ENCODE results near the gene ANGPTL2. TPM values are rescaled to one million over a fixed set of nuclear protein-coding genes. Genes with fewer than 3 reads are reported as not detected.

Gene ANGPTL2
- total RNA-seq, 4 donors from 2014 or later: 29.5 to 57.0 (median 41.3) TPM

GRCh38 chr9:127165116-127165515, 42.7 kb upstream of the ANGPTL2 start:
- no peak for TF ChIP-seq POLR2AphosphoS5 (IDR thresholded peaks at IDR 0.05)
- no peak for TF ChIP-seq POLR2A (IDR thresholded peaks at IDR 0.05; ENCODE audit: low read depth)
- TF ChIP-seq EP300 (IDR thresholded peaks at IDR 0.05): no peak
- TF ChIP-seq CTCF (IDR thresholded peaks at IDR 0.05): no peak
- no peaks in the 10 kb centered on the region for H3K27me3 ChIP-seq
- no peak overlapping the region for H3K27ac ChIP-seq (replicated peaks in 1 of 4)
- DNase-seq (ENCODE audit: extremely low spot score): peak; percentile 55
- peaks cover 0 to 18% (median 15%) of the 10 kb centered on the region in 4 donors for H3K4me1 ChIP-seq
- H3K4me3 ChIP-seq: no peak overlapping the region
- H3K36me3 ChIP-seq: peaks cover 0 to 14% (median 2%) of the 10 kb centered on the region in 4 donors
- intact Hi-C loops (cut with DNase I): no loop called here
- no peaks in the 10 kb centered on the region for H3K9me3 ChIP-seq
- 94% methylated on average over 4 of the region's 4 CpGs for WGBS

- Histone ChIP-seq H3K9me3 (no peaks in the 10 kb centered on the region), H3K4me3 (no peak overlapping the region), H3K27ac (replicated peaks in 1 of 4) (peak overlapping the region in 1 of 4 donors; percentile 13), H3K36me3 (peaks cover 0 to 12% (median 2%) of the 10 kb centered on the region in 4 donors), H3K27me3 (no peaks in the 10 kb centered on the region), H3K4me1 (peaks cover 13 to 31% (median 26%) of the 10 kb centered on the region in 4 donors)
- intact Hi-C loops (cut with DNase I): no loop called here
- 64% methylated on average over 2 of the region's 2 CpGs for WGBS
- peak; percentile 45 for DNase-seq (ENCODE audit: extremely low spot score)
- no peak for TF ChIP-seq EP300 (IDR thresholded peaks at IDR 0.05)
- TF ChIP-seq POLR2AphosphoS5 (IDR thresholded peaks at IDR 0.05): peak; percentile 15 to 24
Observed at GRCh38 chr9:127163409-127163808, 41.0 kb upstream of the ANGPTL2 start.

DNA sequence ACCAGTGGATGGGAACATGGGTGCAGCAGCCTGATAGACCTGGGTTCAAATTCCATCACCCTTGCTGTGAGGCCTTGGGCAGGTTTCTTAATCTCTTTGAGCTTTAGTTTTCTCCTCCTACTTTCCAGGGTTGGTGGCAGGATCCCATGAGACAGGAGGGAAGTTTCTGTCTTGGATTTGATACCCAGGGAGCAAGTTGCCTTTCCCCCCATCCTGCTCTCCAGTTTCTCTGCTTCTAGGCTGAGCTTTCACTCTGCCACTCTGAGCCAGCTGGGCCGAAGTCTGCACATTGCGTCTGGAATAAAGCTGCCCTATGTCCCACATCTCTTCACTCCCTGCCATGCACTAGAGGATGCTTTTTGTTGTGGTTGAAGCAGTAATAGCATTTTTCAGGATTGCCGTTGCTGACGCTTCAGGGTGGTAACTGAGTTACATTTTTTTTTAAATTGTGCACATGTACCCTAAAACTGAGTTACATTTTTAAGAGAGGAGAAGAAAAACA, 40.5 kb upstream of the ANGPTL2 start:
- no peaks in the 10 kb centered on the region for H3K27me3 ChIP-seq
- peaks cover 13 to 31% (median 26%) of the 10 kb centered on the region in 4 donors for H3K4me1 ChIP-seq
- no peak for DNase-seq (ENCODE audit: extremely low spot score)
- H3K36me3 ChIP-seq: peaks cover 0 to 7% (median 2%) of the 10 kb centered on the region in 4 donors
- 85% methylated on average over 4 of the region's 4 CpGs for WGBS
- H3K9me3 ChIP-seq: no peaks in the 10 kb centered on the region
- H3K27ac ChIP-seq (replicated peaks in 1 of 4): peak overlapping the region in 1 of 4 donors; percentile 13
- intact Hi-C loops (cut with DNase I): no loop called here
- TF ChIP-seq POLR2A (IDR thresholded peaks at IDR 0.05; ENCODE audit: low read depth) (no peak), CTCF (IDR thresholded peaks at IDR 0.05) (no peak), EP300 (IDR thresholded peaks at IDR 0.05) (no peak), POLR2AphosphoS5 (IDR thresholded peaks at IDR 0.05) (no peak)
- no peak overlapping the region for H3K4me3 ChIP-seq

DNA sequence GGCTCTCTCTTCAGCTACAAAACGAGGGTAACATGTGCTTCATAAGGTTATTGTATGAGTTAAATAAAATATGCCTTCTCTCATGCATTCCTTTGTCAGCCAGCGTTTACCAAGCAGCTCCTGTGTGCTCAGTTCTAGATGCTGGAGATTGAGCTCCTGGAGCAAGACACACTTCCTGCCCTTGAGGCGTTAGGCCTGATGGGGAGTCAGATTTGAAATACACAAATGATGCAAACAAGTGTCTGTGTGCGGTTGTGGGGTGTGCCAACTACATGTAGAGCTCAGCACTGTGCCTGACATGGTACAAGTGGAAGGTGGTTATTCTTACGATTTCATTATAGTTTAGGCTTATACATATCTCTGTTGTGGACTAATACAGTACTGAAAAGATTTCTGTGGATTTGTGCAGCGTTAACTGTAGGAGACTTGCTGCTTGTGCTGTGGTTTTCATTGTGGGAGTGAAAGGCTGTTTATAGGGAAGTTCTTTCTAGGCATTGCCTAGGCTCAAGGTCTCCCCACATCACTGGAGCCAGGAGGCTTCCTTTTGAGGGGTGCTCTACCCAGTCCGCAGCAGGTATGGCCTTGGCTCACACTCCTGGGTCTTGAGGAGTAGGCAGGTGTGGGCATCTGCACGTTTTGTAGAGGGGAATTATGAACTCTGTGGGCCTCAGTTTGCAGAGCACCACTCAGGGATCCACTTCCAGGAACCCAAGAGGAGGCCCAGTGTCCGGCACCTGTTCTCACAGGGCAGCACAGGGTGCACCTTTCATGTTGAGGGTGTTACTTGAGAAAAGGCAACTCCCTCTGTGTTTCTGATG, 39.8 kb upstream of the ANGPTL2 start:
- Histone ChIP-seq H3K36me3 (peaks cover 0 to 4% (median under 1%) of the 10 kb centered on the region in 4 donors), H3K4me1 (peaks cover 13 to 31% (median 26%) of the 10 kb centered on the region in 4 donors), H3K4me3 (no peak overlapping the region), H3K27ac (replicated peaks in 1 of 4) (no peak overlapping the region), H3K9me3 (no peaks in the 10 kb centered on the region), H3K27me3 (no peaks in the 10 kb centered on the region)
- intact Hi-C loops (cut with DNase I): no loop called here
- DNase-seq (ENCODE audit: extremely low spot score): no peak
- WGBS: 68% methylated on average over 8 of the region's 9 CpGs
- TF ChIP-seq EP300 (IDR thresholded peaks at IDR 0.05) (no peak), POLR2AphosphoS5 (IDR thresholded peaks at IDR 0.05) (no peak), POLR2A (IDR thresholded peaks at IDR 0.05; ENCODE audit: low read depth) (no peak), CTCF (IDR thresholded peaks at IDR 0.05) (no peak)

DNA sequence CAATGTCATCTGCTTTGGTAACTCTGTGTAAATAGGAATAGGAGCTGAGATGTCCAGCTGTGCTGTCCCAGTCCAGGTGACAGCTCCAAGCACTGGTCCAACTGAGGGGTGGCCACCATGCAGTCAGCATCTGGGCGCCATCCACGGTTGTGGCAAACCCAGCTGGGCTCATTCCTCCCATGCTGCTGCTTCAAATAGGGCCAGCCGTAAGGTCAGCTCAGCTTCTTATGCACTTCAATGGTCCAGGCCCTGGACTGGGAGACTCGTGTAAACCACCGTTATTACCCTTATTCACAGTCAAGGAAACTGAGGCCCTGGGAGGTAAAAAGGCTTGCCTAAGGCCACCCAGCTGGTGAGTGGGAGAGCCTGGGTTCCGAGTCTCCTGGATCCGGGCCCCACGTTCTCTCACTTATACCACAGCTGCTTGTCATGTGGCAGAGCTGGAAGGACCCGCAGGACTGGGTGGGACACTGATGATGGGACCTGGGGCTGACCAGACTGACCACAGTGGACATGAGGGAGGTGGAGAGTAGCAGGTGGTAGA, 38.7 kb upstream of the ANGPTL2 start:
- WGBS: 95% methylated on average over 8 of the region's 9 CpGs
- H3K9me3 ChIP-seq: no peaks in the 10 kb centered on the region
- TF ChIP-seq CTCF (IDR thresholded peaks at IDR 0.05): no peak
- no peak for TF ChIP-seq POLR2A (IDR thresholded peaks at IDR 0.05; ENCODE audit: low read depth)
- TF ChIP-seq EP300 (IDR thresholded peaks at IDR 0.05): no peak
- TF ChIP-seq POLR2AphosphoS5 (IDR thresholded peaks at IDR 0.05): no peak
- H3K27me3 ChIP-seq: no peaks in the 10 kb centered on the region
- no peaks in the 10 kb centered on the region for H3K36me3 ChIP-seq
- DNase-seq (ENCODE audit: extremely low spot score): no peak
- H3K4me3 ChIP-seq: no peak overlapping the region
- no peak overlapping the region for H3K27ac ChIP-seq (replicated peaks in 1 of 4)
- H3K4me1 ChIP-seq: peaks cover 13 to 31% (median 26%) of the 10 kb centered on the region in 4 donors
- intact Hi-C loops (cut with DNase I): no loop called here

All from esophagus muscularis mucosa (tissue), 4 donors.